Natural killer cell (primary cell): ENCODE results near the gene IKZF1. TPM values are rescaled to one million over a fixed set of nuclear protein-coding genes. Genes with fewer than 3 reads are reported as not detected.
A peak's percentile ranks its signal among the peaks of the same experiment; 100 is the strongest.

ENCODE experiments used
- ATAC-seq, 3 donors: fragments of 150-1000 bp in 2 of 3; fragments of 200-7000 bp in 1 of 3; cut with Tn5 transposase; 1 replicate in 1 of 3; 2 replicates in 2 of 3; pipeline ENCODE4 v1.10.0; 2021; ENCODE audit warnings: mild to moderate bottlenecking in 2 of 3, moderate library complexity in 2 of 3
- DNase-seq, 2 donors: peaks; one replicate each; pipeline versions ENCODE4 v3.0.0 to v3.0.0-alpha.2; 2013 to 2021; ENCODE audit warnings: mixed read lengths in 1 of 2
- H3K27ac ChIP-seq: one replicate; pipeline ENCODE4 v1.5.1; 2013; ENCODE audit warnings: mild to moderate bottlenecking, low read length
- H3K27me3 ChIP-seq: one replicate; pipeline ENCODE4 v1.6.1; 2013; ENCODE audit warnings: low read length; ENCODE audit not compliant: control insufficient read depth, insufficient read depth
- H3K36me3 ChIP-seq: one replicate; pipeline ENCODE4 v1.6.1; 2013; ENCODE audit warnings: low read length; ENCODE audit not compliant: control insufficient read depth, insufficient read depth
- H3K4me1 ChIP-seq: one replicate; pipeline ENCODE4 v1.6.1; 2013; ENCODE audit warnings: low read length; ENCODE audit not compliant: control insufficient read depth, insufficient read depth
- H3K4me3 ChIP-seq: one replicate; pipeline ENCODE4 v1.5.1; 2013; ENCODE audit warnings: low read length
- H3K9me3 ChIP-seq: one replicate; pipeline ENCODE4 v1.6.1; 2013; ENCODE audit warnings: low read length; ENCODE audit not compliant: control insufficient read depth, insufficient read depth
- H3K27ac Mint-ChIP-seq, 2 donors: one replicate each; pipeline ENCODE4 v1.8.0; 2022; ENCODE audit warnings: mild to moderate bottlenecking in 2 of 2, mixed read lengths in 2 of 2, moderate library complexity in 1 of 2
- H3K27me3 Mint-ChIP-seq, 2 donors: one replicate each; pipeline ENCODE4 v1.8.0; 2022; ENCODE audit warnings: low read depth in 2 of 2, mixed read lengths in 2 of 2
- H3K36me3 Mint-ChIP-seq: one replicate; pipeline ENCODE4 v1.8.0; 2022; ENCODE audit warnings: mixed read lengths
- H3K4me1 Mint-ChIP-seq, 2 donors: one replicate each; pipeline ENCODE4 v1.8.0; 2022; ENCODE audit warnings: mixed read lengths in 2 of 2
- H3K4me3 Mint-ChIP-seq: one replicate; pipeline ENCODE4 v1.8.0; 2022; ENCODE audit warnings: mild to moderate bottlenecking, moderate library complexity, mixed read lengths
- H3K9me3 Mint-ChIP-seq, 2 donors: one replicate each; pipeline ENCODE4 v1.8.0; 2022; ENCODE audit warnings: mixed read lengths in 2 of 2
- WGBS: methylation state at CpG from one replicate; pipeline ENCODE4 v1.1.7; 2013; ENCODE audit warnings: missing lambda C conversion rate; ENCODE audit not compliant: insufficient coverage; 5-methylcytosine and 5-hydroxymethylcytosine counted together
- intact Hi-C: fragments of 100-400 bp; cut with micrococcal nuclease; formaldehyde crosslinking; loops from one replicate; pipeline ENCODE4 v1.14.2; 2022
- total RNA-seq, 4 donors: library from RNA; stranded (reverse); fragments of 120-200 nt in 1 of 4; gene quantifications; one replicate each; pipeline versions ENCODE4 v1.2.3 to v1.2.4, GENCODE V29; 2013 to 2022
- TF ChIP-seq, protein P1 (sequence below): fragments of 200-600 bp; IDR thresholded peaks from one replicate; pipeline ENCODE4 v1.8.0; 2022; ENCODE audit warnings: antibody characterized with exemption

Gene IKZF1
- total RNA-seq, 3 donors from 2014 or later (not counting 1 experiment from before 2014, with no cell fraction given): 294 to 391 (median 350) TPM

GRCh38 chr7:50348469-50349162, 44.1 kb downstream of the IKZF1 start:
- intact Hi-C loops: no loop called here
- peaks cover 40% of the 10 kb centered on the region for H3K36me3 ChIP-seq
- no peak for ATAC-seq

DNA sequence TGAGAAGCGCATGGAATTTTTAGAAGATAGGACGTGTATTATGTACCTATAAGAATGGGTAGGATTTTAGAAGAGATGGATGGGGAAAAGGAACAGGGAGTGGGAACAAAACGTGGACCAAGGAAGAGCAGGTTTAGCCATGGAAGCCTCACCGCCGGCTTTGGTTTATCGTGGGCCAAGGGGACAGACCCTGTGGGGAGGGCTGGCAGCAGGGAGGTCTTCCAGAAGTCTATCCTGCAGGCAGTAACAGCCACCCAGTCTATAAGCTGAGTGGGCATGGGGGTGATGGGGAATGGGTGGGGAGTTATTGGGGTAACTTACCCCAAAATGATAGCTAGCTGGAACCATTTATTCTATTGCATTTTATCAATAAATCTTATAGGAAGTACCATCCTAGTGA, 44.9 kb downstream of the IKZF1 start:
- peaks cover 3% of the 10 kb centered on the region for H3K36me3 Mint-ChIP-seq
- DNase-seq (no peak), ATAC-seq (no peak)
- WGBS: 97% methylated on average over 6 of the region's 6 CpGs
- H3K27ac Mint-ChIP-seq: no peak overlapping the region
- TF ChIP-seq, protein P1, sequence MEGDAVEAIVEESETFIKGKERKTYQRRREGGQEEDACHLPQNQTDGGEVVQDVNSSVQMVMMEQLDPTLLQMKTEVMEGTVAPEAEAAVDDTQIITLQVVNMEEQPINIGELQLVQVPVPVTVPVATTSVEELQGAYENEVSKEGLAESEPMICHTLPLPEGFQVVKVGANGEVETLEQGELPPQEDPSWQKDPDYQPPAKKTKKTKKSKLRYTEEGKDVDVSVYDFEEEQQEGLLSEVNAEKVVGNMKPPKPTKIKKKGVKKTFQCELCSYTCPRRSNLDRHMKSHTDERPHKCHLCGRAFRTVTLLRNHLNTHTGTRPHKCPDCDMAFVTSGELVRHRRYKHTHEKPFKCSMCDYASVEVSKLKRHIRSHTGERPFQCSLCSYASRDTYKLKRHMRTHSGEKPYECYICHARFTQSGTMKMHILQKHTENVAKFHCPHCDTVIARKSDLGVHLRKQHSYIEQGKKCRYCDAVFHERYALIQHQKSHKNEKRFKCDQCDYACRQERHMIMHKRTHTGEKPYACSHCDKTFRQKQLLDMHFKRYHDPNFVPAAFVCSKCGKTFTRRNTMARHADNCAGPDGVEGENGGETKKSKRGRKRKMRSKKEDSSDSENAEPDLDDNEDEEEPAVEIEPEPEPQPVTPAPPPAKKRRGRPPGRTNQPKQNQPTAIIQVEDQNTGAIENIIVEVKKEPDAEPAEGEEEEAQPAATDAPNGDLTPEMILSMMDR: no peak
- Histone ChIP-seq H3K9me3 (no peaks in the 10 kb centered on the region), H3K27me3 (no peaks in the 10 kb centered on the region), H3K27ac (peak overlapping the region; percentile 95), H3K4me3 (no peak overlapping the region), H3K36me3 (peaks cover 43% of the 10 kb centered on the region), H3K4me1 (peaks cover 76% of the 10 kb centered on the region)
- H3K9me3 Mint-ChIP-seq: no peaks in the 10 kb centered on the region
- peaks cover 90 to 96% of the 10 kb centered on the region in 2 donors for H3K4me1 Mint-ChIP-seq
- H3K27me3 Mint-ChIP-seq: no peaks in the 10 kb centered on the region
- H3K4me3 Mint-ChIP-seq: peak overlapping the region; percentile 40
- intact Hi-C loops: no loop called here

More at GRCh38 chr7:50348469-50349162, 44.1 kb downstream of the IKZF1 start:
- Mint-ChIP-seq H3K4me3 (peak overlapping the region; percentile 40), H3K36me3 (peaks cover 7% of the 10 kb centered on the region), H3K9me3 (no peaks in the 10 kb centered on the region), H3K27me3 (no peaks in the 10 kb centered on the region), H3K27ac (no peak overlapping the region), H3K4me1 (peaks cover 91 to 96% of the 10 kb centered on the region in 2 donors)
- TF ChIP-seq, protein P1: no peak
- DNase-seq: peak in 1 of 2 donors; percentile 45
- Histone ChIP-seq H3K9me3 (no peaks in the 10 kb centered on the region), H3K4me3 (no peak overlapping the region), H3K4me1 (peaks cover 74% of the 10 kb centered on the region), H3K27me3 (no peaks in the 10 kb centered on the region), H3K27ac (peak overlapping the region; percentile 95)
- WGBS: 92% methylated on average over 8 of the region's 8 CpGs

- Mint-ChIP-seq H3K27me3 (no peaks in the 10 kb centered on the region), H3K9me3 (no peaks in the 10 kb centered on the region), H3K4me3 (peak overlapping the region; percentile 80), H3K4me1 (peaks cover 94 to 98% of the 10 kb centered on the region in 2 donors), H3K27ac (no peak overlapping the region), H3K36me3 (no peaks in the 10 kb centered on the region)
- DNase-seq (peak; percentile 65 to 79), ATAC-seq (peak; percentile 58 to 78 (median 70))
- H3K27ac ChIP-seq: peak overlapping the region; percentile 95
- no peaks in the 10 kb centered on the region for H3K27me3 ChIP-seq
- intact Hi-C loops: loop anchor here (1.0 to 2.0 kb wide), 2 partner anchors 8 to 13 kb away; no protein-coding TSS in a partner anchor
- 39% methylated on average over 18 of the region's 18 CpGs for WGBS
- TF ChIP-seq, protein P1: no peak
- no peaks in the 10 kb centered on the region for H3K9me3 ChIP-seq
- H3K4me1 ChIP-seq: peaks cover 79% of the 10 kb centered on the region
- peaks cover 50% of the 10 kb centered on the region for H3K36me3 ChIP-seq
- H3K4me3 ChIP-seq: no peak overlapping the region
These were observed 45.7 kb downstream of the IKZF1 start for GRCh38 chr7:50349963-50350944.
